ENCODE results near the gene CYP46A1.

DNA sequence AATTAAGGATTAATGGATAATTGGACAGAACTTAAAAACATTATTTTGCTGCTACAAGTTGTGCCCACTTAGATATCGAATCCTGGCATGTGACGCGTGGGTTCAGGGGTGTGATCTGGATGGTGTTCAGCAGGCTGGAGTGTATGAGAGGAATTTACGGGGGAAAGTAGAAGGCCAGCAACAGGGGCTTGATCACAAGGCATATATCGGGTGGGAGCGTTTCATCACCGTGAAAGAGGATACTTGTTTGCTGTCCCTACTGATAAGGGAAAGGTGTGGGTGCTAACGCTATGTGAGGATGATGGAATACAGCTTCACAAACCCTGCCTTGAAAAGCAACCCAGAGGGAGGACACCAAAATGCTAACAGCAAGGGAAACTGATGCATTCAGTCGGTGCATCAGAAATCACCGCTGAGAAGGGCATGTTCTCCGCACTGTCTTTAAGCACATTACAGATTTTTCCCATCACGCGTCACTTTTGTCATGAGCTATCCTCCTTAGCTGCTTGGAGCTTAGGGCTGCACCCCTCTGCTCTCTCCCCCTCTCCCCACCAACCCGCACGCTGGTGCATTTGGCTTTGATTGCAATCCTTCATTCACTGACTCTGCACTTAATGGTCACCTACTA, 25.8 kb upstream of the CYP46A1 start:
- TF ChIP-seq POLR2AphosphoS5 (IDR thresholded peaks at IDR 0.05; ENCODE audit: low read depth, low read length), result no peak
- TF ChIP-seq, protein P1, sequence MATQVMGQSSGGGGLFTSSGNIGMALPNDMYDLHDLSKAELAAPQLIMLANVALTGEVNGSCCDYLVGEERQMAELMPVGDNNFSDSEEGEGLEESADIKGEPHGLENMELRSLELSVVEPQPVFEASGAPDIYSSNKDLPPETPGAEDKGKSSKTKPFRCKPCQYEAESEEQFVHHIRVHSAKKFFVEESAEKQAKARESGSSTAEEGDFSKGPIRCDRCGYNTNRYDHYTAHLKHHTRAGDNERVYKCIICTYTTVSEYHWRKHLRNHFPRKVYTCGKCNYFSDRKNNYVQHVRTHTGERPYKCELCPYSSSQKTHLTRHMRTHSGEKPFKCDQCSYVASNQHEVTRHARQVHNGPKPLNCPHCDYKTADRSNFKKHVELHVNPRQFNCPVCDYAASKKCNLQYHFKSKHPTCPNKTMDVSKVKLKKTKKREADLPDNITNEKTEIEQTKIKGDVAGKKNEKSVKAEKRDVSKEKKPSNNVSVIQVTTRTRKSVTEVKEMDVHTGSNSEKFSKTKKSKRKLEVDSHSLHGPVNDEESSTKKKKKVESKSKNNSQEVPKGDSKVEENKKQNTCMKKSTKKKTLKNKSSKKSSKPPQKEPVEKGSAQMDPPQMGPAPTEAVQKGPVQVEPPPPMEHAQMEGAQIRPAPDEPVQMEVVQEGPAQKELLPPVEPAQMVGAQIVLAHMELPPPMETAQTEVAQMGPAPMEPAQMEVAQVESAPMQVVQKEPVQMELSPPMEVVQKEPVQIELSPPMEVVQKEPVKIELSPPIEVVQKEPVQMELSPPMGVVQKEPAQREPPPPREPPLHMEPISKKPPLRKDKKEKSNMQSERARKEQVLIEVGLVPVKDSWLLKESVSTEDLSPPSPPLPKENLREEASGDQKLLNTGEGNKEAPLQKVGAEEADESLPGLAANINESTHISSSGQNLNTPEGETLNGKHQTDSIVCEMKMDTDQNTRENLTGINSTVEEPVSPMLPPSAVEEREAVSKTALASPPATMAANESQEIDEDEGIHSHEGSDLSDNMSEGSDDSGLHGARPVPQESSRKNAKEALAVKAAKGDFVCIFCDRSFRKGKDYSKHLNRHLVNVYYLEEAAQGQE (IDR thresholded peaks at IDR 0.05; ENCODE audit: insufficient read depth in 1 of 2, low read depth in 2 of 2, low read length in 1 of 2), result no peak
- TF ChIP-seq, protein P2, sequence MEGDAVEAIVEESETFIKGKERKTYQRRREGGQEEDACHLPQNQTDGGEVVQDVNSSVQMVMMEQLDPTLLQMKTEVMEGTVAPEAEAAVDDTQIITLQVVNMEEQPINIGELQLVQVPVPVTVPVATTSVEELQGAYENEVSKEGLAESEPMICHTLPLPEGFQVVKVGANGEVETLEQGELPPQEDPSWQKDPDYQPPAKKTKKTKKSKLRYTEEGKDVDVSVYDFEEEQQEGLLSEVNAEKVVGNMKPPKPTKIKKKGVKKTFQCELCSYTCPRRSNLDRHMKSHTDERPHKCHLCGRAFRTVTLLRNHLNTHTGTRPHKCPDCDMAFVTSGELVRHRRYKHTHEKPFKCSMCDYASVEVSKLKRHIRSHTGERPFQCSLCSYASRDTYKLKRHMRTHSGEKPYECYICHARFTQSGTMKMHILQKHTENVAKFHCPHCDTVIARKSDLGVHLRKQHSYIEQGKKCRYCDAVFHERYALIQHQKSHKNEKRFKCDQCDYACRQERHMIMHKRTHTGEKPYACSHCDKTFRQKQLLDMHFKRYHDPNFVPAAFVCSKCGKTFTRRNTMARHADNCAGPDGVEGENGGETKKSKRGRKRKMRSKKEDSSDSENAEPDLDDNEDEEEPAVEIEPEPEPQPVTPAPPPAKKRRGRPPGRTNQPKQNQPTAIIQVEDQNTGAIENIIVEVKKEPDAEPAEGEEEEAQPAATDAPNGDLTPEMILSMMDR (IDR thresholded peaks at IDR 0.05), result no peak
- no peak for TF ChIP-seq TCF7L2 (IDR thresholded peaks at IDR 0.05; ENCODE audit: low read depth, low read length)
- TF ChIP-seq SIN3A (IDR thresholded peaks at IDR 0.05; ENCODE audit: borderline replicate concordance, insufficient read depth, low read depth, low read length), result no peak

Data from Panc1 (cell line).